Panc1 (cell line): ENCODE data around the gene PRR23A. TPM values are rescaled to one million over a fixed set of nuclear protein-coding genes. Genes with fewer than 3 reads are reported as not detected.

ENCODE experiments used
- ATAC-seq: fragments of 200-7000 bp; cut with Tn5 transposase; 2 replicates; pipeline ENCODE4 v1.9.1; 2020; ENCODE audit warnings: mild to moderate bottlenecking, moderate library complexity
- BruUV-seq: library from RNA; stranded (reverse); fragments of 400-500 nt; replicated peaks from 2 replicates; lab custom pipeline; 2021; lab: Mats Ljungman, UMichigan
- CTCF ChIA-PET: fragments of 300-600 bp; sonication (Branson Sonifier 250); formaldehyde crosslinking; loops from one replicate; lab custom pipeline; 2022; ENCODE audit warnings: antibody characterized with exemption; lab: Charles Lee
- POLR2A ChIA-PET: fragments of 300-600 bp; sonication (Branson Sonifier 250); formaldehyde crosslinking; loops from one replicate; lab custom pipeline; 2022; ENCODE audit warnings: antibody characterized with exemption; lab: Charles Lee
- DNase-seq: peaks from one replicate; pipeline ENCODE4 v3.0.0-alpha.2; 2010; ENCODE audit warnings: low read depth, low spot score
- H3K27ac ChIP-seq: 2 replicates; pipeline ENCODE4 v1.5.1; 2011; ENCODE audit warnings: mild to moderate bottlenecking, low read length, inconsistent platforms
- H3K27me3 ChIP-seq: fragments of 200-500 bp; sonication (Bioruptor generic); 2 replicates; pipeline ENCODE4 v1.6.0; 2014; ENCODE audit warnings: low read length, inconsistent platforms; ENCODE audit not compliant: control insufficient read depth, insufficient read depth
- H3K36me3 ChIP-seq: fragments of 200-500 bp; sonication (Bioruptor generic); 2 replicates; pipeline ENCODE4 v1.5.1; 2014; ENCODE audit warnings: inconsistent platforms, mild to moderate bottlenecking, low read length, moderate library complexity; ENCODE audit not compliant: control insufficient read depth, insufficient read depth
- H3K4me1 ChIP-seq: 2 replicates; pipeline ENCODE4 v1.5.1; 2011; ENCODE audit warnings: inconsistent platforms, mild to moderate bottlenecking, low read length, moderate library complexity; ENCODE audit not compliant: control insufficient read depth, insufficient read depth
- H3K4me3 ChIP-seq, 2 experiments: 2 replicates each; pipeline ENCODE4 v1.5.1; 2011 to 2012; ENCODE audit warnings: low read depth in 2 of 2, low read length in 2 of 2, mild to moderate bottlenecking in 2 of 2, inconsistent platforms in 1 of 2, moderate library complexity in 1 of 2
- H3K9me3 ChIP-seq: fragments of 200-500 bp; sonication (Bioruptor generic); 2 replicates; pipeline ENCODE4 v1.5.1; 2014; ENCODE audit warnings: low read depth, mild to moderate bottlenecking, inconsistent platforms, low read length, moderate library complexity; ENCODE audit not compliant: control insufficient read depth, insufficient read depth
- CTCF ChIP-seq: fragments of 450-650 bp; IDR thresholded peaks from 2 replicates; pipeline ENCODE4 v1.5.1; 2017; ENCODE audit warnings: mild to moderate bottlenecking
- POLR2AphosphoS5 ChIP-seq: IDR thresholded peaks from 2 replicates; pipeline ENCODE4 v1.6.1; 2012; ENCODE audit warnings: mild to moderate bottlenecking, low read depth, low read length, moderate library complexity
- REST ChIP-seq, 2 experiments: IDR thresholded peaks; 2 replicates each; pipeline ENCODE4 v1.6.1; 2011 to 2012; ENCODE audit warnings: low read depth in 2 of 2, control low read depth in 1 of 2, low read length in 1 of 2, mild to moderate bottlenecking in 1 of 2, moderate library complexity in 1 of 2; ENCODE audit not compliant: insufficient read depth in 1 of 2
- SIN3A ChIP-seq: IDR thresholded peaks from 2 replicates; pipeline ENCODE4 v1.6.1; 2012; ENCODE audit warnings: low read depth, mild to moderate bottlenecking, low read length, moderate library complexity, borderline replicate concordance; ENCODE audit not compliant: insufficient read depth
- TCF7L2 ChIP-seq: IDR thresholded peaks from 2 replicates; pipeline ENCODE4 v1.6.1; 2011; ENCODE audit warnings: mild to moderate bottlenecking, low read depth, low read length, inconsistent platforms
- in situ Hi-C: cut with HindIII; loops from 2 replicates; pipeline ENCODE4 v1.10.0; 2016; ENCODE audit warnings: low sequenced_read_pairs, low pct_unique_long_range_greater_than_20kb
- intact Hi-C: fragments of 100-400 bp; cut with micrococcal nuclease; formaldehyde crosslinking; loops from one replicate; pipeline ENCODE4 v1.10.0; 2022; ENCODE audit not compliant: unreplicated experiment
- total RNA-seq: library from RNA; stranded (reverse); gene quantifications from one replicate; pipeline ENCODE4 v1.2.1, GENCODE V29; 2021; ENCODE audit not compliant: unreplicated experiment

PRR23A gene
- total RNA-seq, 1 experiment from 2014 or later = not detected

GRCh38 chr3:139044366-139045210 lies 38.5 kb upstream of the PRR23A start, which contains the start of gene PRR23C:
Gene PRR23C (minus strand): TSS chr3:139044892. CDS start chr3:139044620, 272 bp downstream.
- Histone ChIP-seq H3K9me3 (no peaks in the 10 kb centered on the region), H3K4me3 (no peak within 1 kb of the TSS), H3K4me1 (no peaks in the 10 kb centered on the region), H3K27ac (no peak within 1 kb of the TSS), H3K36me3 (no peaks in the 10 kb centered on the region), H3K27me3 (no peaks in the 10 kb centered on the region)
- intact Hi-C loops = no loop called here
- no peak for DNase-seq
- no peak for ATAC-seq
- BruUV-seq = no TSS peak
- in situ Hi-C loops = no loop called here
- TF ChIP-seq SIN3A = no peak
- no peak for TF ChIP-seq POLR2AphosphoS5
- peak; percentile 29 for TF ChIP-seq CTCF
- ChIA-PET CTCF (no interaction called here), POLR2A (no interaction called here)

GRCh38 chr3:139043554-139044365 lies 37.7 kb upstream of the PRR23A start:
- CTCF ChIA-PET = no interaction called here
- H3K4me1 ChIP-seq = no peaks in the 10 kb centered on the region
- no peak for DNase-seq
- no peak for TF ChIP-seq REST (IDR thresholded peaks at IDR 0.05; ENCODE audit: insufficient read depth in 1 of 2, low read depth in 2 of 2, low read length in 1 of 2)
- no peak for TF ChIP-seq TCF7L2
- TF ChIP-seq POLR2AphosphoS5 = no peak
- no peak for TF ChIP-seq SIN3A
- no peak for TF ChIP-seq CTCF
- intact Hi-C loops (no loop called here), in situ Hi-C loops (no loop called here)
- H3K27me3 ChIP-seq = no peaks in the 10 kb centered on the region
- POLR2A ChIA-PET = no interaction called here
- H3K27ac ChIP-seq = no peak overlapping the region
- no peaks in the 10 kb centered on the region for H3K36me3 ChIP-seq
- no peak overlapping the region for H3K4me3 ChIP-seq
- H3K9me3 ChIP-seq = no peaks in the 10 kb centered on the region
- BruUV-seq = no TSS peak
- ATAC-seq = no peak
